Measurements from ENCODE around the gene MCEMP1. TPM values are rescaled to one million over a fixed set of nuclear protein-coding genes. Genes with fewer than 3 reads are reported as not detected.

The MCEMP1 gene
- total RNA-seq, 2 donors from 2014 or later = 2.2 to 3.0 TPM

- DNase-seq (ENCODE audit: low spot score) = no peak
- intact Hi-C loops (cut with DNase I) = no loop called here
Observed at GRCh38 chr19:7663706-7664105, 13.2 kb upstream of the MCEMP1 start.

DNA sequence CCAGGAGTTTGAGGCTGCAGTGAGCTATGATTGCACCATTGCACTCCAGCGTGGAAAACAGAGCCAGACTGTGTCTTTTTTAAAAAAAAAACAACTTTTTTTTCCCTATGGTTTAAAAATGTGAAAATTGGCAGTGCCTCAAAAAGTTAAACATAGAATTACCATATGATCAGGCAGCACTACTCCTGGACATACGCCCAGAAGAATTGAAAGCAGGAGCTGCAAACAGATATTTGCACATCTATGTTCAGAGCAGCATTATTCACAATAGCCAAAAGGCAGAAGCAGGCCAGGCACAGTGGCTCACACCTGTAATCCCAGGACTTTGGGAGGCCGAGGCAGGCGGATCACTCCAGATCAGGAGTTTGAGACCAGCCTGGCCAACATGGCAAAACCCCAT lies 11.8 kb upstream of the MCEMP1 start:
- intact Hi-C loops (cut with DNase I) = no loop called here

GRCh38 chr19:7668842-7669241 lies 8.0 kb upstream of the MCEMP1 start, which contains the start of gene RETN:
Gene RETN, plus strand, starts transcription at chr19:7669049. Its CDS starts 278 bp downstream, at chr19:7669327.
- intact Hi-C loops (cut with DNase I) = no loop called here
- DNase-seq (ENCODE audit: low spot score) = no peak

More for the DNA sequence above, 11.8 kb upstream of the MCEMP1 start:
- no peak for DNase-seq (ENCODE audit: low spot score)

- intact Hi-C loops (cut with DNase I) = loop anchor here in 1 of 2 donors (2.0 kb wide), 1 partner anchor 263 kb away; no protein-coding TSS in a partner anchor
- DNase-seq (ENCODE audit: low spot score) = no peak
Observed at GRCh38 chr19:7669641-7670040, 7.2 kb upstream of the MCEMP1 start.

- no peak for DNase-seq (ENCODE audit: low spot score)
- intact Hi-C loops (cut with DNase I) = loop anchor here in 1 of 2 donors (2.0 kb wide), 1 partner anchor 263 kb away; no protein-coding TSS in a partner anchor
Observed at GRCh38 chr19:7670150-7670783, 6.6 kb upstream of the MCEMP1 start.

DNA sequence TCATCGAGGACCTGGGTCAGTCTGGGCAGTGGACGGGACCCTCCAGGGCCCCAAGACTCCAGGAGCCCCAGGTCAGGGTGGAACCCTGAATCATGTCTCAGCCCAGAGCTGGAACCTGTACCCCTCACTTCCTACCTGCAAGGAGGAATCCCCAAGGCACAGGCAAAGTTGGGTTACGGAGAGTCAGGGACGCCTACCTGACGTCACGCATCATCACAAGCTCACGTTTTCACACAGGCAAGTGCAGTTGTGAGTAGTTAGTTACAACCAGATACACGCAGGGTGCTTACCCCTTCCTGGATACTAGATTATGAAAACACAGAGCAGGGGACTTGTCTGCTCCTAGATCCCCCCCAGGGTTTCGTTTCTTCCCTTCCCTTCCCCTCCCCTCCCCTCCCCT lies 6.1 kb upstream of the MCEMP1 start:
- DNase-seq (ENCODE audit: low spot score) = no peak
- intact Hi-C loops (cut with DNase I) = loop anchor here in 1 of 2 donors (2.0 kb wide), 1 partner anchor 262 kb away; no protein-coding TSS in a partner anchor

GRCh38 chr19:7672522-7672921 lies 4.4 kb upstream of the MCEMP1 start:
- no peak for DNase-seq (ENCODE audit: low spot score)
- intact Hi-C loops (cut with DNase I) = loop anchor here in 1 of 2 donors (2.0 kb wide), 1 partner anchor 58 kb away; no protein-coding TSS in a partner anchor

GRCh38 chr19:7674010-7675005 lies 2.6 kb upstream of the MCEMP1 start:
- peak; percentile 92 for DNase-seq (ENCODE audit: low spot score)
- intact Hi-C loops (cut with DNase I) = no loop called here

GRCh38 chr19:7676376-7676775 lies 514 bp upstream of the MCEMP1 start:
- intact Hi-C loops (cut with DNase I) = no loop called here
- DNase-seq (ENCODE audit: low spot score) = no peak

DNA sequence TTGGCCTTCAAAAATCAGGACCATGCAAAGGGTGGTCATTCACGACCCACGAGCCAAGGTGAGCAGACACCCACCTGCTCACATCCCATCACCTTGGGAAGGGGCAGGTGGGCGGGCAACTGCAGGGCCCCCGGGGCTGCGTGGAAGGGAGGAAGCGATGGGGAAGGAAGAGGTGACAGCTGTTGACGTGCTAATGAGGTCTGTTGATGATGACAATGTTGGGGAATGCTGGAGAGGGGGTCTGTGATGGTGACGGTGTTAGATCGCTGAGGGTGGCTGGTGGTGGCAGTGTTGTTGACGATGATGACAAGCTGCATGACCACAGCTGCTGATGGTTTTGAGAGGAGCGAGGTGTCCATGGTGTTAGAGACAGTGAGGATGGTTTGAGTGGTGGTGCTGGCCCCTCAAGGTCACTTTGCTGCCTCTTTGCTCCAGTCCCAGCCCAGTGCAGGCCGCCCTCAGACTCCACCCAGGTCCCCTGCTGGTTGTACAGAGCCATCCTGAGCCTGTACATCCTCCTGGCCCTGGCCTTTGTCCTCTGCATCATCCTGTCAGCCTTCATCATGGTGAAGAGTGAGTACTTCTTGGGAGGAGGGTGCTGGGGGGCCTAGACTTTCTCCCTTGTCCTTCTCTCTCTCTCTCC lies 900 bp downstream of the MCEMP1 start:
- intact Hi-C loops (cut with DNase I) = no loop called here

GRCh38 chr19:7678971-7679751 lies 2.3 kb downstream of the MCEMP1 start:
- intact Hi-C loops (cut with DNase I) = no loop called here
- no peak for DNase-seq (ENCODE audit: low spot score)

More for the DNA sequence above, 900 bp downstream of the MCEMP1 start:
- DNase-seq (ENCODE audit: low spot score) = no peak

GRCh38 chr19:7679771-7680605 lies 3.1 kb downstream of the MCEMP1 start:
- intact Hi-C loops (cut with DNase I) = loop anchor here in 1 of 2 donors (5.0 kb wide), 1 partner anchor 288 kb away; no protein-coding TSS in a partner anchor
- DNase-seq (ENCODE audit: low spot score) = no peak

- intact Hi-C loops (cut with DNase I) = loop anchor here in 1 of 2 donors (5.0 kb wide), 1 partner anchor 288 kb away; no protein-coding TSS in a partner anchor
- peak; percentile 95 for DNase-seq (ENCODE audit: low spot score)
Observed at GRCh38 chr19:7680606-7681339, 3.9 kb downstream of the MCEMP1 start, which contains the start of gene TRAPPC5. Gene TRAPPC5, plus strand, starts transcription at chr19:7680833. Its CDS starts 1,421 bp downstream, at chr19:7682254.

DNA sequence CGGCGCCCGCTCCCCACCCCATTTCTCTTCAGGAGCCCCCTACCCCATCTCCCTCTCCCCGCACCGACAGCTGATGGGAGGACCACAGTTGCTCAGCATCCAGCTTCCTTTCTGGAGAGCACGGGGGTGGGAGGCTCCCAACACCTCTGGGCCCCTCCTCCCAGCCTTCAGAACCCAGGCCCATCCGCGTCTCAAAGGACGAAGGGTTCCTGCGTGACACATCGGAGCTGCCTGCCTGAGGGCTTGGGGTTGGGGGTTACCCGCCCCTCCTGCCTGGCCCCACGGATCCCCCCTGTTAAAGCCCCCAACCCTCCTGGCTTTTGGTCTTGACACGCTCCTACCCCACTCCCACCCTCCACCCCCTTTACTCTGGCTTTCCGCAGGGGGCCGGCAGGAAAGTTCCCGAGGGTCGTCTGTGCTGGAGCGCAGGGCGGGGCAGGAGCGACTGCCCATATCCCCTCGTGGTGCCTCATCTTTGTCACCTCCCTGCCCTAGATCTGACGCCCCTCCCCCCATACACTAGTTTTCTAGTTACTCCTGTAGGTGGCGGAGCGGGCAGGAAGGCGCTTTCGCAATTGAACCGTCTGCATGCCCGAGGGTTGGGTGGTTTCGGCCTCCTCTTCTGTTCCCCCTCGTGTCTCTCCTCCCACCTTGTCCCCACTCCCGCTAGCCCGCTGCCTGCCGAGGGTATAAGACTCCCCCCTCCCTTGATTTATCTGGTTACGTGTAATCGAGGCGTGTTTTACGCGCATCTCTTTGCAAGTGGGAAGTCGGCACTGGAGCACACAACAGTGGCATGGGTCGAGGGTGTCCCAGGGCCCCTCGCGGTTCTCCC lies 4.7 kb downstream of the MCEMP1 start:
- peak; percentile 95 for DNase-seq (ENCODE audit: low spot score)
- intact Hi-C loops (cut with DNase I) = loop anchor here in 1 of 2 donors (5.0 kb wide), 1 partner anchor 289 kb away; no protein-coding TSS in a partner anchor

- no peak for DNase-seq (ENCODE audit: low spot score)
- intact Hi-C loops (cut with DNase I) = loop anchor here in 1 of 2 donors (5.0 kb wide), 1 partner anchor 290 kb away; no protein-coding TSS in a partner anchor
Observed at GRCh38 chr19:7682175-7682855, 5.4 kb downstream of the MCEMP1 start.

All from posterior vena cava (tissue), 2 donors.